H1 (cell line): ENCODE data around the gene CCDC83.
A peak's percentile ranks its signal among the peaks of the same experiment; 100 is the strongest.

Experiments used
- CTCF ChIP-seq, 3 experiments: IDR thresholded peaks; 1 replicate in 2 of 3; 2 replicates in 1 of 3; pipeline versions ENCODE4 v1.5.1 to v1.6.1; 2011; ENCODE audit warnings: low read length in 3 of 3, mild to moderate bottlenecking in 3 of 3, inconsistent platforms in 2 of 3, low read depth in 1 of 3, moderate library complexity in 1 of 3; ENCODE audit not compliant: insufficient read depth in 1 of 3; ENCODE audit errors: control extremely low read depth in 1 of 3
- KDM4A ChIP-seq: IDR thresholded peaks from one replicate; pipeline ENCODE4 v1.7.1; 2012; ENCODE audit warnings: low read depth, mild to moderate bottlenecking, moderate library complexity, low read length, inconsistent platforms; ENCODE audit not compliant: severe bottlenecking
- POLR2A ChIP-seq, 2 experiments: IDR thresholded peaks; 1 replicate in 1 of 2; 2 replicates in 1 of 2; pipeline ENCODE4 v1.6.1; 2011; ENCODE audit warnings: low read depth in 2 of 2, low read length in 2 of 2, mild to moderate bottlenecking in 2 of 2; ENCODE audit errors: control extremely low read depth in 1 of 2

GRCh38 chr11:85810871-85811611, 44.1 kb upstream of the CCDC83 start, which contains the start of gene SYTL2:
- TF ChIP-seq CTCF (IDR thresholded peaks at IDR 0.05; ENCODE audit: control extremely low read depth in 1 of 3, insufficient read depth in 1 of 3, low read depth in 1 of 3, low read length in 3 of 3) (peak in 1 of 3 experiments; percentile 21; a peak in 1 of 4 replicates), KDM4A (peak; percentile 67), POLR2A (IDR thresholded peaks at IDR 0.05; ENCODE audit: control extremely low read depth in 1 of 2, low read depth in 2 of 2, low read length in 2 of 2) (0 out of 3 replicates have a peak, but pooled peaks of 1 of the 2 experiments have one; percentile 18)
